Right ventricle myocardium superior (tissue), 1 donor: ENCODE data around the gene PSTPIP2. TPM values are rescaled to one million over a fixed set of nuclear protein-coding genes. Genes with fewer than 3 reads are reported as not detected.
"Not testable (repeated sequence)": the region's sequence is repeated elsewhere in the genome, so short reads cannot be mapped to it uniquely, and the experiment has no call there.

Source experiments
- ATAC-seq: fragments of 200-7000 bp; cut with Tn5 transposase; one replicate; pipeline ENCODE4 v1.9.1; 2020; ENCODE audit warnings: mild to moderate bottlenecking; ENCODE audit not compliant: poor library complexity
- DNase-seq: peaks from one replicate; pipeline ENCODE4 v3.0.0-alpha.2; 2020
- intact Hi-C: fragments of 100-400 bp; cut with DNase I; formaldehyde crosslinking; loops from one replicate; pipeline ENCODE4 v1.11.2; 2022
- total RNA-seq: library from RNA; stranded (reverse); fragmentation: NEBNext Ultra II Directional; extraction: Animal tissue kit (Norgen Biotek cat#: 25700); gene quantifications from one replicate; pipeline ENCODE4 v1.2.1, GENCODE V29; 2021
- donor health status: DM: no; HTN: yes; CAD: no; lungs with severe emphysema.

Gene PSTPIP2
- total RNA-seq, 1 donor from 2014 or later: 2.4 TPM

- DNase-seq: no peak
- intact Hi-C loops: no loop called here
- no peak for ATAC-seq
These were observed 71.0 kb downstream of the PSTPIP2 start for GRCh38 chr18:46001074-46001473.

- intact Hi-C loops: no loop called here
- no peak for DNase-seq
- no peak for ATAC-seq
These were observed 72.5 kb downstream of the PSTPIP2 start for GRCh38 chr18:45999536-45999935.

- DNase-seq (no peak), ATAC-seq (no peak)
- intact Hi-C loops: no loop called here
These were observed 73.8 kb downstream of the PSTPIP2 start for GRCh38 chr18:45998244-45998643.

- DNase-seq (no peak), ATAC-seq (no peak)
- intact Hi-C loops: no loop called here
These were observed 74.3 kb downstream of the PSTPIP2 start for GRCh38 chr18:45997700-45998151.

GRCh38 chr18:45995461-45995860 is 76.6 kb downstream of the PSTPIP2 start:
- DNase-seq: no peak
- intact Hi-C loops: no loop called here
- no peak for ATAC-seq

GRCh38 chr18:45993438-45993837 is 78.6 kb downstream of the PSTPIP2 start:
- intact Hi-C loops: no loop called here
- ATAC-seq (no peak), DNase-seq (no peak)

GRCh38 chr18:45992527-45992926 is 79.5 kb downstream of the PSTPIP2 start:
- intact Hi-C loops, ATAC-seq, DNase-seq: not testable (repeated sequence)

GRCh38 chr18:45991788-45992187 is 80.3 kb downstream of the PSTPIP2 start:
- no peak for DNase-seq
- ATAC-seq: no peak
- intact Hi-C loops: no loop called here

- intact Hi-C loops: no loop called here
- no peak for ATAC-seq
These were observed 87.4 kb downstream of the PSTPIP2 start for GRCh38 chr18:45984546-45985235.

GRCh38 chr18:45981821-45982220 is 90.2 kb downstream of the PSTPIP2 start:
- intact Hi-C loops: no loop called here
- DNase-seq (no peak), ATAC-seq (no peak)

More at GRCh38 chr18:45984546-45985235, 87.4 kb downstream of the PSTPIP2 start:
- DNase-seq: no peak

- ATAC-seq (peak; percentile 57), DNase-seq (no peak)
- intact Hi-C loops: no loop called here
These were observed 91.8 kb downstream of the PSTPIP2 start for GRCh38 chr18:45980229-45980628.

GRCh38 chr18:45978084-45978483 is 94.0 kb downstream of the PSTPIP2 start:
- DNase-seq (no peak), ATAC-seq (no peak)
- intact Hi-C loops: loop anchor here (10.0 kb wide), 1 partner anchor 313 kb away; no protein-coding TSS in a partner anchor

- ATAC-seq (no peak), DNase-seq (no peak)
- intact Hi-C loops: loop anchor here (10.0 kb wide), 1 partner anchor 312 kb away; no protein-coding TSS in a partner anchor
These were observed 95.1 kb downstream of the PSTPIP2 start for GRCh38 chr18:45976974-45977373.

GRCh38 chr18:45976566-45976965 is 95.5 kb downstream of the PSTPIP2 start:
- intact Hi-C loops: loop anchor here (10.0 kb wide), 1 partner anchor 312 kb away; no protein-coding TSS in a partner anchor
- ATAC-seq: no peak
- no peak for DNase-seq

GRCh38 chr18:45974088-45974536 is 97.9 kb downstream of the PSTPIP2 start:
- intact Hi-C loops: loop anchor here (5.0 to 10.0 kb wide), 2 partner anchors 282 to 309 kb away; no protein-coding TSS in a partner anchor
- ATAC-seq (peak; percentile 89), DNase-seq (peak; percentile 51)

GRCh38 chr18:45967007-45967706 is 104.9 kb downstream of the PSTPIP2 start, which contains the start of gene EPG5:
Gene EPG5, minus strand, starts transcription at chr18:45967329. Its CDS starts 90 bp downstream, at chr18:45967239.
- ATAC-seq: peak; percentile 100
- intact Hi-C loops: no loop called here
- DNase-seq: peak; percentile 97

- intact Hi-C loops, ATAC-seq: not testable (repeated sequence)
These were observed 107.1 kb downstream of the PSTPIP2 start for GRCh38 chr18:45964913-45965312.

GRCh38 chr18:45962866-45963265 is 109.2 kb downstream of the PSTPIP2 start:
- intact Hi-C loops: no loop called here
- ATAC-seq (no peak), DNase-seq (no peak)

More at GRCh38 chr18:45964913-45965312, 107.1 kb downstream of the PSTPIP2 start:
- DNase-seq: not testable (repeated sequence)

GRCh38 chr18:45962461-45962860 is 109.6 kb downstream of the PSTPIP2 start:
- ATAC-seq (no peak), DNase-seq (no peak)
- intact Hi-C loops: no loop called here
